Left ventricle myocardium inferior (tissue), 1 donor: ENCODE results near the gene SUPT6H. TPM values are rescaled to one million over a fixed set of nuclear protein-coding genes. Genes with fewer than 3 reads are reported as not detected.
"Not testable (repeated sequence)": the region's sequence is repeated elsewhere in the genome, so short reads cannot be mapped to it uniquely, and the experiment has no call there.

ENCODE experiments used
- DNase-seq: peaks from one replicate; pipeline ENCODE4 v3.0.0-alpha.2; 2020
- H3K27ac ChIP-seq: fragments of 200-600 bp; replicated peaks from 2 replicates; pipeline ENCODE4 v1.8.0; 2021
- H3K27me3 ChIP-seq: fragments of 200-600 bp; 2 replicates; pipeline ENCODE4 v1.8.0; 2021; ENCODE audit warnings: low read depth
- H3K36me3 ChIP-seq: fragments of 200-600 bp; 2 replicates; pipeline ENCODE4 v1.8.0; 2021
- H3K4me1 ChIP-seq: fragments of 200-600 bp; 2 replicates; pipeline ENCODE4 v1.8.0; 2021
- H3K4me3 ChIP-seq: fragments of 200-600 bp; 2 replicates; pipeline ENCODE4 v1.8.0; 2021; ENCODE audit warnings: mild to moderate bottlenecking, moderate library complexity
- H3K9me3 ChIP-seq: fragments of 200-600 bp; replicated peaks from 2 replicates; pipeline ENCODE4 v1.8.0; 2021
- CTCF ChIP-seq: fragments of 200-600 bp; IDR thresholded peaks from 2 replicates; pipeline ENCODE4 v1.8.0; 2021; ENCODE audit warnings: antibody characterized with exemption, mild to moderate bottlenecking, borderline replicate concordance
- intact Hi-C: fragments of 100-400 bp; cut with micrococcal nuclease; formaldehyde crosslinking; loops from one replicate; pipeline ENCODE4 v1.11.0; 2022
- total RNA-seq: library from RNA; stranded (reverse); fragmentation: NEBNext Ultra II Directional; extraction: Animal tissue kit (Norgen Biotek cat#: 25700); gene quantifications from one replicate; pipeline ENCODE4 v1.2.1, GENCODE V29; 2021
- donor health status: DM: no; HTN: yes; CAD: no; lungs with severe emphysema.

The SUPT6H gene
- total RNA-seq, 1 donor from 2014 or later, result 44.8 TPM

DNA sequence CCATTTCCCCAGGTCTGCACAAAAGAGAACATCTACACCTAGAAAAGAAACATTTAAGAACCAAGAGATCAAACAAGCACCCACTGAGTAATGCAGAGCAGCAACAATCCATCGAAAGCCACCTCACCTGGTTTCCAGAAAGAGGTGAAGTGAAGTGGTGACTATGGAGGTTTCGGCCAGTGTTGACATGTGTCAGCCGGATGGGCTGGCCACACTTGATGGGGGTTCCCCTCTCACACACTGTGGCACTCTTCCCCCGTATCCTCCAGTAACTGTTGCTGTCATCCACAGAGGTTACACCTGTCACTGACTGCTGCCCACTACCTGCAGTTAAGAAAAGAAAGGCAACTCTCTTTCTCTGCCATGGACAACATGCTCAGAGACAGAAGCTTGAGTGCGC, 6.8 kb upstream of the SUPT6H start:
- no peaks in the 10 kb centered on the region for H3K27me3 ChIP-seq
- peaks cover 8% of the 10 kb centered on the region for H3K4me1 ChIP-seq
- H3K27ac ChIP-seq, result no peak overlapping the region
- H3K4me3 ChIP-seq, result no peak overlapping the region
- no peak for DNase-seq
- no peaks in the 10 kb centered on the region for H3K9me3 ChIP-seq
- no peak for TF ChIP-seq CTCF
- intact Hi-C loops, result no loop called here
- peaks cover 55% of the 10 kb centered on the region for H3K36me3 ChIP-seq

- Histone ChIP-seq H3K9me3 (no peaks in the 10 kb centered on the region), H3K36me3 (peaks cover 30% of the 10 kb centered on the region), H3K4me3 (no peak overlapping the region), H3K27me3 (no peaks in the 10 kb centered on the region), H3K27ac (peak overlapping the region; percentile 24), H3K4me1 (peaks cover 32% of the 10 kb centered on the region)
- TF ChIP-seq CTCF, result no peak
- no peak for DNase-seq
- intact Hi-C loops, result no loop called here
Observed at GRCh38 chr17:28657756-28658155, 4.2 kb upstream of the SUPT6H start.

DNA sequence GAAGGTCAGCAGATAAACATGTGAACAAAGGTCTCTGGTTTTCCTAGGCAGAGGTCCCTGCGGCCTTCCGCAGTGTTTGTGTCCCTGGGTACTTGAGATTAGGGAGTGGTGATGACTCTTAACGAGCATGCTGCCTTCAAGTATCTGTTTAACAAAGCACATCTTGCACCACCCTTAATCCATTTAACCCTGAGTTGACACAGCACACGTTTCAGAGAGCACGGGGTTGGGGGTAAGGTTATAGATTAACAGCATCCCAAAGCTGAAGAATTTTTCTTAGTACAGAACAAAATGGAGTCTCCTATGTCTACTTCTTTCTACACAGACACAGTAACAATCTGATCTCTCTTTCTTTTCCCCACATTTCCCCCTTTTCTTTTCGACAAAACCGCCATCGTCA, 3.7 kb upstream of the SUPT6H start:
- H3K4me3 ChIP-seq, DNase-seq, H3K27ac ChIP-seq, intact Hi-C loops, H3K27me3 ChIP-seq, H3K9me3 ChIP-seq: not testable (repeated sequence)
- peaks cover 27% of the 10 kb centered on the region for H3K36me3 ChIP-seq
- peaks cover 38% of the 10 kb centered on the region for H3K4me1 ChIP-seq

DNA sequence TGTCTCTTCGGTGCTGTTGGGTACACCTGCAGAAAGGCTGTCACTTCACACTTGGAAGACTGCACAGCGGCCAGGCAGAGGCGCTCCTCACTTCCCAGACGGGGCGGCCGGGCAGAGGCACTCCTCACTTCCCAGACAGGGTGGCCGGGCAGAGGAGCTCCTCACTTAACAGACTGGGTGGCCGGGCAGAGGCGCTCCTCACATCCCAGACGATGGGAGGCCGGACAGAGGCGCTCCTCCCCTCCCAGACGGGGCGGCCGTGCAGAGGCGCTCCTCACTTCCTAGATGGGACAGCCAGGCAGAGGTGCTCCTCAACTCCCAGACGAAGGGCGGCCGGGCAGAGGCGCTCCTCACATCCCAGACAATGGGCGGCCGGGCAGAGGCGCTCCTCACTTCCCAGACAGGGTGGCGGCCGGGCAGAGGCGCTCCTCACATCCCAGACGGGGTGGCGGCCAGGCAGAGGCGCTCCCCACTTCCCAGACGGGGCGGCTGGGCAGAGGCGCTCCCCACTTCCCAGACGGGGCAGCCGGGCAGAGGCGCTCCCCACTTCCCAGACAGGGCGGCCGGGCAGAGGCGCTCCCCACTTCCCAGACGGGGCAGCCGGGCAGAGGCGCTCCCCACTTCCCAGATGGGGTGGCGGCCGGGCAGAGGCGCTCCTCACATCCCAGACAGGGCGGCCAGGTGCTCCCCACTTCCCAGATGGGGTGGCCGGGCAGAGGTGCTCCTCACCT, 3.1 kb upstream of the SUPT6H start:
- H3K27ac ChIP-seq, H3K9me3 ChIP-seq, H3K27me3 ChIP-seq, H3K4me3 ChIP-seq, intact Hi-C loops, DNase-seq: not testable (repeated sequence)
- H3K36me3 ChIP-seq, result peaks cover 27% of the 10 kb centered on the region
- peaks cover 44% of the 10 kb centered on the region for H3K4me1 ChIP-seq

GRCh38 chr17:28659497-28659881, 2.5 kb upstream of the SUPT6H start:
- intact Hi-C loops, DNase-seq, H3K27ac ChIP-seq, H3K9me3 ChIP-seq, H3K27me3 ChIP-seq, H3K4me3 ChIP-seq: not testable (repeated sequence)
- peaks cover 49% of the 10 kb centered on the region for H3K4me1 ChIP-seq
- H3K36me3 ChIP-seq, result peaks cover 27% of the 10 kb centered on the region

- TF ChIP-seq CTCF, result no peak
- peak overlapping the region; percentile 96 for H3K27ac ChIP-seq
- no peak for DNase-seq
- no peaks in the 10 kb centered on the region for H3K27me3 ChIP-seq
- intact Hi-C loops, result no loop called here
- peaks cover 22% of the 10 kb centered on the region for H3K36me3 ChIP-seq
- no peaks in the 10 kb centered on the region for H3K9me3 ChIP-seq
- peak overlapping the region; percentile 81 for H3K4me3 ChIP-seq
- peaks cover 67% of the 10 kb centered on the region for H3K4me1 ChIP-seq
Observed at GRCh38 chr17:28662527-28662829, 473 bp downstream of the SUPT6H start.

DNA sequence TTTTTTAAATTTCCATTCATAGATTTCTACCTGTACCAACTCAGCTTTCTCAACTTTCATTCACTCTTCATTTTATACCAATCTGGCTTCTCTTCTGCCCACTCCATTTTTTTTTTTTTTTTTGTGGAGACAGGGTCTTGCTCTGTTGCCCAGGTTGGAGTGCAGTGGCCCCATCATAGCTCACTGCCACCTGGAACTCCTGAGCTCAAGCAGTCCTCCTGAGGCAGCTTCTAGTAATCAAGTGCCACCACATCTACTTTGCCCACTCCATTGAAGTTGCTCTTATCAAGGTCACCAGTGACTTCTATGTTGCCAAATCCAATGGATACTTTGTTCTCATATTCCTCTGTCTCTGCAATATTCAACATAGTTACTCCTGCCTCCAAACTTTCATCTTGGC, 1.7 kb downstream of the SUPT6H start:
- H3K9me3 ChIP-seq, result no peaks in the 10 kb centered on the region
- no peak overlapping the region for H3K27ac ChIP-seq
- peak overlapping the region; percentile 81 for H3K4me3 ChIP-seq
- DNase-seq, result no peak
- peaks cover 75% of the 10 kb centered on the region for H3K4me1 ChIP-seq
- no peak for TF ChIP-seq CTCF
- no peaks in the 10 kb centered on the region for H3K27me3 ChIP-seq
- intact Hi-C loops, result no loop called here
- H3K36me3 ChIP-seq, result peaks cover 20% of the 10 kb centered on the region
